OCI-LY1 (cell line): ENCODE measurements around the gene P3R3URF.
A peak's percentile ranks its signal among the peaks of the same experiment; 100 is the strongest.

Source experiments
- H2AFZ ChIP-seq: fragments of 200-600 bp; sonication (generic), shearing (Covaris generic); 2 replicates; pipeline ENCODE4 v1.6.0; 2014; ENCODE audit warnings: antibody characterized with exemption, mild to moderate bottlenecking, low read length
- H3F3A ChIP-seq: fragments of 200-600 bp; sonication (generic), shearing (Covaris generic); 2 replicates; pipeline ENCODE4 v1.6.0; 2014; ENCODE audit warnings: mild to moderate bottlenecking, antibody characterized with exemption, low read length, moderate library complexity; ENCODE audit not compliant: insufficient read depth
- H3K27ac ChIP-seq: fragments of 200-600 bp; sonication (generic); 2 replicates; pipeline ENCODE4 v1.5.1; 2014; ENCODE audit warnings: low read length, mixed run types, mild to moderate bottlenecking, low read depth; ENCODE audit not compliant: poor library complexity, severe bottlenecking
- H3K27me3 ChIP-seq: fragments of 200-600 bp; sonication (generic); 2 replicates; pipeline ENCODE4 v1.6.0; 2014; ENCODE audit warnings: antibody characterized with exemption, mild to moderate bottlenecking, low read length, moderate library complexity; ENCODE audit not compliant: insufficient read depth
- H3K36me3 ChIP-seq: fragments of 200-600 bp; sonication (generic); 2 replicates; pipeline ENCODE4 v1.6.1; 2014; ENCODE audit warnings: mild to moderate bottlenecking, antibody characterized with exemption, low read length, moderate library complexity, mixed read lengths; ENCODE audit not compliant: insufficient read depth
- H3K4me1 ChIP-seq: fragments of 200-600 bp; sonication (generic); 2 replicates; pipeline ENCODE4 v1.5.1; 2014; ENCODE audit warnings: mild to moderate bottlenecking, low read length, moderate library complexity; ENCODE audit not compliant: insufficient read depth, severe bottlenecking
- H3K4me2 ChIP-seq: fragments of 200-600 bp; sonication (generic), shearing (Covaris generic); 2 replicates; pipeline ENCODE4 v1.6.1; 2014; ENCODE audit warnings: low read length
- H3K4me3 ChIP-seq: fragments of 200-600 bp; sonication (generic); 2 replicates; pipeline ENCODE4 v1.5.1; 2014; ENCODE audit warnings: low read length, low read depth, mild to moderate bottlenecking, mixed read lengths; ENCODE audit not compliant: poor library complexity, severe bottlenecking
- H3K79me2 ChIP-seq: fragments of 200-600 bp; shearing (Covaris generic); 2 replicates; pipeline ENCODE4 v1.6.1; 2016; ENCODE audit warnings: mixed run types, low read length, mixed read lengths; ENCODE audit not compliant: insufficient read depth
- H3K9ac ChIP-seq: fragments of 200-600 bp; sonication (generic), shearing (Covaris generic); 2 replicates; pipeline ENCODE4 v1.6.1; 2014; ENCODE audit warnings: mild to moderate bottlenecking, low read length, mixed read lengths
- H3K9me2 ChIP-seq: fragments of 200-600 bp; sonication (generic), shearing (Covaris generic); 2 replicates; pipeline ENCODE4 v1.6.1; 2014; ENCODE audit warnings: low read depth, mild to moderate bottlenecking, low read length, mixed read lengths
- H3K9me3 ChIP-seq: fragments of 200-600 bp; shearing (Covaris generic); 2 replicates; pipeline ENCODE4 v1.6.1; 2014; ENCODE audit warnings: low read length, mixed read lengths
- H4K20me1 ChIP-seq: fragments of 200-600 bp; sonication (generic), shearing (Covaris generic); 2 replicates; pipeline ENCODE4 v1.6.0; 2016; ENCODE audit warnings: mild to moderate bottlenecking, low read length; ENCODE audit not compliant: insufficient read depth
- CTCF ChIP-seq: fragments of 200-600 bp; sonication (generic), shearing (Covaris generic); IDR thresholded peaks from 2 replicates; pipeline ENCODE4 v1.5.1; 2017; ENCODE audit warnings: mild to moderate bottlenecking, antibody characterized with exemption, low read length, moderate library complexity, mixed read lengths
- EZH2 ChIP-seq: fragments of 200-600 bp; sonication (generic), shearing (Covaris generic); IDR thresholded peaks from 2 replicates; pipeline ENCODE4 v1.8.0; 2017; ENCODE audit warnings: borderline replicate concordance, mixed run types, mild to moderate bottlenecking, antibody characterized with exemption, low read length, moderate library complexity, mixed read lengths

Gene P3R3URF

DNA sequence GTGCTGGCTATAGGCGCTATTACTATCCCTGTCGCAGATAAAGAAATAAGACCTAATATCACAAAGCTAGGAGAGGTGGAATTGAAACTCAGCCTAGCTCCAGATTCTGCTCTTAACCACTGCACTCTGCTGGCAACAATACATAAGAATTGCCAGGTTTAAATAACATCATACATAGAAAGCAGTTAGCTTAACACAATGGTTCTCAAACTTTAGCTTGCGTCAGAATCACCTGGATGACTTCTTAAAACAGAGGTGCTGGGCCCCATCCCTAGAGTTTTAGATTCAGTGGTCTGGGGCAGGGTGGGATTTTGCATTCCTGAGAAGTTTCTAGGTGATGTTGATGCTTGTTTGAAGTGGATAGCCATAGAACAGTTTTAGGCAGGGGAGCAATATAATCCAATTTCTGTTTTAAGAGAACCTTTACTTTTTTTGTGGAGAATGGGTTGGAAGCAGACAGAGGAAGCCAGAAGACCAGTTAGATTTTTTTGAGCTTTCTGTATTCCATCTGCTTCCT lies 23.0 kb upstream of the P3R3URF start:
- Histone ChIP-seq H3K4me2 (peak overlapping the region; percentile 90), H3K9me3 (no peaks in the 10 kb centered on the region), H3K9me2 (no peaks in the 10 kb centered on the region), H3K27ac (no peak overlapping the region), H3K79me2 (no peaks in the 10 kb centered on the region), H2AFZ (no peak overlapping the region), H3K4me1 (peaks cover 35% of the 10 kb centered on the region), H3K4me3 (peak overlapping the region; percentile 79), H3K9ac (peak overlapping the region; percentile 82; the same call in 1 of the 2 replicates), H3K36me3 (no peaks in the 10 kb centered on the region), H3K27me3 (no peaks in the 10 kb centered on the region), H3F3A (peaks cover 4% of the 10 kb centered on the region; the same call in 1 of the 2 replicates), H4K20me1 (no peaks in the 10 kb centered on the region)
- TF ChIP-seq CTCF (no peak; the same call in 1 of the 2 replicates), EZH2 (no peak)

- Histone ChIP-seq H4K20me1 (no peaks in the 10 kb centered on the region), H3K9ac (peak within 1 kb of the TSS; percentile 91), H3K4me3 (peak within 1 kb of the TSS; percentile 79), H3K79me2 (no peaks in the 10 kb centered on the region), H3K27me3 (no peaks in the 10 kb centered on the region), H3F3A (peaks cover 4% of the 10 kb centered on the region; the same call in 1 of the 2 replicates), H3K36me3 (peaks cover 4% of the 10 kb centered on the region; the same call in 1 of the 2 replicates), H3K9me3 (no peaks in the 10 kb centered on the region), H3K27ac (peak within 1 kb of the TSS; percentile 58), H3K4me1 (peaks cover 31% of the 10 kb centered on the region), H2AFZ (no peak within 1 kb of the TSS), H3K9me2 (no peaks in the 10 kb centered on the region), H3K4me2 (peak within 1 kb of the TSS; percentile 97)
- TF ChIP-seq CTCF (peak; percentile 37; the same call in 1 of the 2 replicates), EZH2 (no peak)
Observed at GRCh38 chr1:46197964-46198811, 21.9 kb upstream of the P3R3URF start, which contains the start of gene POMGNT1. Gene POMGNT1 (minus strand): TSS chr1:46198434. CDS start chr1:46197821, 613 bp downstream.

DNA sequence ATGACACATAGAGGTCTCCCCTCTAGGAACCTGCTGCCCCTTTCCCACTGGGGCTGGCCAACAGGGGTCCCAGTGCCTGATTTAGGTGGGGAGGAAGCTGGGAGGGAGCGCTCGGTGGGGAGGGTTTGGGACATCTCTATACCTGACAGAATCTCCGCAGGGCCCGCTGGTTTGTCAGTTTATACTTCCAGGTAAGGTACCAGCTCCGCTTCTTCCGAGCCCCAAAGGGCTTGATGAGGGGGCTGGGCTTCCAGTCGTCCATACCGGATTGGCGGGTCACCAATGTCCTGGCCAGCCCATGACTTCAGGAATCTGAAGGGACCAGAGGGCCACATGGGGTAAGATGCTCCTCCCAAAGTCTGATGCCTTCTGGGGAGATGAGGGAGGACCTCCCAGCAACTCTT lies 21.3 kb upstream of the P3R3URF start:
- peaks cover 24% of the 10 kb centered on the region for H3K4me1 ChIP-seq
- H3K9me3 ChIP-seq: no peaks in the 10 kb centered on the region
- H3K9me2 ChIP-seq: no peaks in the 10 kb centered on the region
- H4K20me1 ChIP-seq: no peaks in the 10 kb centered on the region
- no peak overlapping the region for H2AFZ ChIP-seq
- peaks cover 4% of the 10 kb centered on the region; the same call in 1 of the 2 replicates for H3F3A ChIP-seq
- TF ChIP-seq CTCF (no peak), EZH2 (no peak)
- H3K4me3 ChIP-seq: peak overlapping the region; percentile 79
- peaks cover 7% of the 10 kb centered on the region; the same call in 1 of the 2 replicates for H3K36me3 ChIP-seq
- H3K9ac ChIP-seq: peak overlapping the region; percentile 91
- H3K27me3 ChIP-seq: no peaks in the 10 kb centered on the region
- H3K27ac ChIP-seq: peak overlapping the region; percentile 26
- H3K4me2 ChIP-seq: peak overlapping the region; percentile 97
- H3K79me2 ChIP-seq: no peaks in the 10 kb centered on the region
